ENCODE data around the gene SEMA4D. TPM values are rescaled to one million over a fixed set of nuclear protein-coding genes. Genes with fewer than 3 reads are reported as not detected.

SEMA4D gene
- total and polyA plus RNA-seq, 2 of the 13 experiments (the other 11 are each of a cell fraction or from before 2014, with no cell fraction given) = 0.13 to 0.16 TPM

GRCh38 chr9:89318123-89319014 is 179.5 kb downstream of the SEMA4D start, which contains the start of gene SECISBP2 (continued):
- TF ChIP-seq ZBTB8A (CRISPR knock-in tag; IDR thresholded peaks at IDR 0.05; ENCODE audit: borderline replicate concordance, low read depth) (0 out of 2 replicates have a peak, but pooled peaks have one; percentile 46), SYNCRIP (IDR thresholded peaks at IDR 0.05; ENCODE audit: insufficient read depth, low read depth, low read length) (no peak), GZF1 (CRISPR knock-in tag; IDR thresholded peaks at IDR 0.05) (peak; percentile 82), TFAP4 (IDR thresholded peaks at IDR 0.05; ENCODE audit: borderline replicate concordance, low read depth) (peak; percentile 6; the same call in 1 of the 2 replicates), ZNF326 (CRISPR knock-in tag; IDR thresholded peaks at IDR 0.05; ENCODE audit: borderline replicate concordance) (no peak), ZNF703 (CRISPR knock-in tag; IDR thresholded peaks at IDR 0.05; ENCODE audit: borderline replicate concordance) (peak; percentile 34; the same call in 1 of the 2 replicates), MXD1 (CRISPR knock-in tag; IDR thresholded peaks at IDR 0.05) (peak; percentile 99; the same call in 1 of the 2 replicates), ZNF101 (CRISPR knock-in tag; IDR thresholded peaks at IDR 0.05; ENCODE audit: borderline replicate concordance, low read depth) (no peak), KLF13 (CRISPR knock-in tag; IDR thresholded peaks at IDR 0.05) (0 out of 2 replicates have a peak, but pooled peaks have one; percentile 53), ZNF577 (CRISPR knock-in tag; IDR thresholded peaks at IDR 0.05; ENCODE audit: borderline replicate concordance, low read depth) (no peak), NCOA5 (CRISPR knock-in tag; IDR thresholded peaks at IDR 0.05) (no peak), CHCHD3 (CRISPR knock-in tag; IDR thresholded peaks at IDR 0.05) (peak; percentile 90), ZNF788 (CRISPR knock-in tag; IDR thresholded peaks at IDR 0.05; ENCODE audit: borderline replicate concordance) (peak; percentile 88; the same call in 1 of the 2 replicates), ZNF556 (CRISPR knock-in tag; IDR thresholded peaks at IDR 0.05; ENCODE audit: borderline replicate concordance) (peak; percentile 27), NFRKB (IDR thresholded peaks at IDR 0.05) (no peak), HIC2 (CRISPR knock-in tag; IDR thresholded peaks at IDR 0.05; ENCODE audit: low read depth) (no peak)
- TF ChIP-seq, protein P1, sequence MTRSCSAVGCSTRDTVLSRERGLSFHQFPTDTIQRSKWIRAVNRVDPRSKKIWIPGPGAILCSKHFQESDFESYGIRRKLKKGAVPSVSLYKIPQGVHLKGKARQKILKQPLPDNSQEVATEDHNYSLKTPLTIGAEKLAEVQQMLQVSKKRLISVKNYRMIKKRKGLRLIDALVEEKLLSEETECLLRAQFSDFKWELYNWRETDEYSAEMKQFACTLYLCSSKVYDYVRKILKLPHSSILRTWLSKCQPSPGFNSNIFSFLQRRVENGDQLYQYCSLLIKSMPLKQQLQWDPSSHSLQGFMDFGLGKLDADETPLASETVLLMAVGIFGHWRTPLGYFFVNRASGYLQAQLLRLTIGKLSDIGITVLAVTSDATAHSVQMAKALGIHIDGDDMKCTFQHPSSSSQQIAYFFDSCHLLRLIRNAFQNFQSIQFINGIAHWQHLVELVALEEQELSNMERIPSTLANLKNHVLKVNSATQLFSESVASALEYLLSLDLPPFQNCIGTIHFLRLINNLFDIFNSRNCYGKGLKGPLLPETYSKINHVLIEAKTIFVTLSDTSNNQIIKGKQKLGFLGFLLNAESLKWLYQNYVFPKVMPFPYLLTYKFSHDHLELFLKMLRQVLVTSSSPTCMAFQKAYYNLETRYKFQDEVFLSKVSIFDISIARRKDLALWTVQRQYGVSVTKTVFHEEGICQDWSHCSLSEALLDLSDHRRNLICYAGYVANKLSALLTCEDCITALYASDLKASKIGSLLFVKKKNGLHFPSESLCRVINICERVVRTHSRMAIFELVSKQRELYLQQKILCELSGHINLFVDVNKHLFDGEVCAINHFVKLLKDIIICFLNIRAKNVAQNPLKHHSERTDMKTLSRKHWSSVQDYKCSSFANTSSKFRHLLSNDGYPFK (CRISPR knock-in tag; IDR thresholded peaks at IDR 0.05; ENCODE audit: borderline replicate concordance) = peak; percentile 91
